ENCODE results near the gene PRPF8. TPM values are rescaled to one million over a fixed set of nuclear protein-coding genes. Genes with fewer than 3 reads are reported as not detected.
A peak's percentile ranks its signal among the peaks of the same experiment; 100 is the strongest.

Gene PRPF8
- total and polyA plus RNA-seq, 2 donors (not counting 1 experiment from before 2014, with no cell fraction given): 177 to 423 TPM

DNA sequence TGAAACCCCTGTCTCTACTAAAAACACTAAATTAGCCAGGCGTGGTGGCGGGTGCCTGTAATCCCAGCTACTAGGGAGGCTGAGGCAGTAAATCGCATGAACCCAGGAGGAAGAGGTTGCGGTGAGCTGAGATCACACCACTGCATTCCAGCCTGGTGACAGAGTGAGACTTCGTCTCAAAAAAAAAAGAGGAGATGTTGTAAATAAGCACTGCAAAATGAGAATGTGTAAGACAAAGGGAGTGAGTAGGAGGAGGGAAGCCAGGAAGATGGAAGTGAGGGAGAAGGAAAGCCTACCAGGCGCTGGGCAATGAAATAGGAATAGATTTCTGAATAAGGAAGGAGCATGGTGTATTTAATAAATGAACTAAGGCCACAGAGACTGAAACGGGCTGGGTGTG is 8.7 kb upstream of the PRPF8 start:
- H3K4me3 ChIP-seq (ENCODE audit: control extremely low read depth in 1 of 5, extremely low read depth in 1 of 5, insufficient read depth in 1 of 5, low read depth in 2 of 5, low read length in 4 of 5): no peak overlapping the region
- no peaks in the 10 kb centered on the region for H3K36me3 ChIP-seq (replicated peaks in 1 of 2; ENCODE audit: control extremely low read depth in 1 of 2, control insufficient read depth in 1 of 2, extremely low read depth in 1 of 2, insufficient read depth in 2 of 2, low read length in 1 of 2)
- ATAC-seq (ENCODE audit: low read depth) (no peak), DNase-seq (no peak)
- no peak overlapping the region for H3K4me2 ChIP-seq (replicated peaks; ENCODE audit: low read depth, low read length, poor library complexity, severe bottlenecking)
- Mint-ChIP-seq H3K4me3 (no peak overlapping the region), H3K27ac (peak overlapping the region; percentile 24), H3K27me3 (peaks cover 13% of the 10 kb centered on the region), H3K4me1 (no peaks in the 10 kb centered on the region), H3K9me3 (ENCODE audit: insufficient read depth) (no peaks in the 10 kb centered on the region)
- TF ChIP-seq, protein P1, sequence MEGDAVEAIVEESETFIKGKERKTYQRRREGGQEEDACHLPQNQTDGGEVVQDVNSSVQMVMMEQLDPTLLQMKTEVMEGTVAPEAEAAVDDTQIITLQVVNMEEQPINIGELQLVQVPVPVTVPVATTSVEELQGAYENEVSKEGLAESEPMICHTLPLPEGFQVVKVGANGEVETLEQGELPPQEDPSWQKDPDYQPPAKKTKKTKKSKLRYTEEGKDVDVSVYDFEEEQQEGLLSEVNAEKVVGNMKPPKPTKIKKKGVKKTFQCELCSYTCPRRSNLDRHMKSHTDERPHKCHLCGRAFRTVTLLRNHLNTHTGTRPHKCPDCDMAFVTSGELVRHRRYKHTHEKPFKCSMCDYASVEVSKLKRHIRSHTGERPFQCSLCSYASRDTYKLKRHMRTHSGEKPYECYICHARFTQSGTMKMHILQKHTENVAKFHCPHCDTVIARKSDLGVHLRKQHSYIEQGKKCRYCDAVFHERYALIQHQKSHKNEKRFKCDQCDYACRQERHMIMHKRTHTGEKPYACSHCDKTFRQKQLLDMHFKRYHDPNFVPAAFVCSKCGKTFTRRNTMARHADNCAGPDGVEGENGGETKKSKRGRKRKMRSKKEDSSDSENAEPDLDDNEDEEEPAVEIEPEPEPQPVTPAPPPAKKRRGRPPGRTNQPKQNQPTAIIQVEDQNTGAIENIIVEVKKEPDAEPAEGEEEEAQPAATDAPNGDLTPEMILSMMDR (IDR thresholded peaks at IDR 0.05): no peak
- no peak for TF ChIP-seq EZH2 (IDR thresholded peaks at IDR 0.05; ENCODE audit: borderline replicate concordance, insufficient read depth, low read depth, low read length, poor library complexity, severe bottlenecking)
- H3K9me3 ChIP-seq (ENCODE audit: control extremely low read depth in 1 of 3, control insufficient read depth in 2 of 3, insufficient read depth in 1 of 3, low read length in 2 of 3): no peaks in the 10 kb centered on the region
- H2AFZ ChIP-seq (ENCODE audit: insufficient read depth, low read depth, low read length, poor library complexity, severe bottlenecking): no peak overlapping the region
- H3K27me3 ChIP-seq (replicated peaks in 1 of 4; ENCODE audit: control extremely low read depth in 1 of 4, control insufficient read depth in 3 of 4, insufficient read depth in 4 of 4, low read length in 3 of 4): peaks cover 0 to 3% (median 0%) of the 10 kb centered on the region in 4 experiments
- CTCF ChIA-PET: no interaction called here
- 80% methylated on average over 7 of the region's 7 CpGs for WGBS (ENCODE audit: insufficient coverage)
- no peaks in the 10 kb centered on the region for H3K79me2 ChIP-seq (ENCODE audit: control insufficient read depth, insufficient read depth, low read length)
- POLR2A ChIA-PET: no interaction called here
- intact Hi-C loops (cut with micrococcal nuclease): no loop called here
- H4K20me1 ChIP-seq (ENCODE audit: control insufficient read depth, insufficient read depth, low read length, poor library complexity, severe bottlenecking): no peaks in the 10 kb centered on the region
- H3K4me1 ChIP-seq (ENCODE audit: control insufficient read depth in 2 of 2, insufficient read depth in 2 of 2, low read length in 2 of 2): no peaks in the 10 kb centered on the region
- H3K9ac ChIP-seq (ENCODE audit: low read length): no peak overlapping the region
- no peak overlapping the region for H3K27ac ChIP-seq (ENCODE audit: low read length in 2 of 2)

- H3K4me3 Mint-ChIP-seq: no peak overlapping the region
Observed at GRCh38 chr17:1690544-1691221, 6.0 kb upstream of the PRPF8 start.

More at GRCh38 chr17:1690544-1691221, 6.0 kb upstream of the PRPF8 start:
- Histone ChIP-seq H3K9me3 (ENCODE audit: control extremely low read depth in 1 of 3, control insufficient read depth in 2 of 3, insufficient read depth in 1 of 3, low read length in 2 of 3) (no peaks in the 10 kb centered on the region), H3K4me2 (replicated peaks; ENCODE audit: low read depth, low read length, poor library complexity, severe bottlenecking) (no peak overlapping the region), H3K4me1 (ENCODE audit: control insufficient read depth in 2 of 2, insufficient read depth in 2 of 2, low read length in 2 of 2) (no peaks in the 10 kb centered on the region), H2AFZ (ENCODE audit: insufficient read depth, low read depth, low read length, poor library complexity, severe bottlenecking) (no peak overlapping the region), H4K20me1 (ENCODE audit: control insufficient read depth, insufficient read depth, low read length, poor library complexity, severe bottlenecking) (no peaks in the 10 kb centered on the region), H3K27me3 (replicated peaks in 1 of 4; ENCODE audit: control extremely low read depth in 1 of 4, control insufficient read depth in 3 of 4, insufficient read depth in 4 of 4, low read length in 3 of 4) (peaks cover 0 to 3% (median 0%) of the 10 kb centered on the region in 4 experiments), H3K79me2 (ENCODE audit: control insufficient read depth, insufficient read depth, low read length) (no peaks in the 10 kb centered on the region), H3K9ac (ENCODE audit: low read length) (no peak overlapping the region), H3K27ac (ENCODE audit: low read length in 2 of 2) (no peak overlapping the region), H3K36me3 (replicated peaks in 1 of 2; ENCODE audit: control extremely low read depth in 1 of 2, control insufficient read depth in 1 of 2, extremely low read depth in 1 of 2, insufficient read depth in 2 of 2, low read length in 1 of 2) (no peaks in the 10 kb centered on the region), H3K4me3 (ENCODE audit: control extremely low read depth in 1 of 5, extremely low read depth in 1 of 5, insufficient read depth in 1 of 5, low read depth in 2 of 5, low read length in 4 of 5) (no peak overlapping the region)
- Mint-ChIP-seq H3K9me3 (ENCODE audit: insufficient read depth) (no peaks in the 10 kb centered on the region), H3K27me3 (peaks cover 13% of the 10 kb centered on the region), H3K4me1 (peaks cover 2% of the 10 kb centered on the region), H3K27ac (no peak overlapping the region)
- WGBS (ENCODE audit: insufficient coverage): no CpG with 5 or more reads among the region's 8 CpGs
- ATAC-seq (ENCODE audit: low read depth) (no peak), DNase-seq (no peak)
- ChIA-PET CTCF (no interaction called here), POLR2A (interaction anchor here (0.6 to 0.7 kb wide), 2 partner anchors 30 to 402 kb away, joined by 5 to 12 read pairs; no protein-coding TSS in a partner anchor)
- intact Hi-C loops (cut with micrococcal nuclease): no loop called here
- TF ChIP-seq EZH2 (IDR thresholded peaks at IDR 0.05; ENCODE audit: borderline replicate concordance, insufficient read depth, low read depth, low read length, poor library complexity, severe bottlenecking): no peak
- TF ChIP-seq, protein P1 (IDR thresholded peaks at IDR 0.05): no peak

Data from B cell (primary cell).